Pancreas (tissue), 10 donors: ENCODE results near the gene PEX12. TPM values are rescaled to one million over a fixed set of nuclear protein-coding genes. Genes with fewer than 3 reads are reported as not detected.
"Not testable (repeated sequence)": the region's sequence is repeated elsewhere in the genome, so short reads cannot be mapped to it uniquely, and the experiment has no call there.

Experiments used
- ATAC-seq, 4 donors: fragments of 200-7000 bp; cut with Tn5 transposase; one replicate each; pipeline versions ENCODE4 v1.8.0 to v1.9.1; 2020; ENCODE audit warnings: mild to moderate bottlenecking in 4 of 4, moderate library complexity in 4 of 4
- DNase-seq, 6 donors: peaks; one replicate each; pipeline ENCODE4 v3.0.0-alpha.2; 2020
- FAIRE-seq: peaks from 2 replicates; lab custom pipeline; 2012; peaks lifted over from hg19 to GRCh38; lab: Jason Lieb, UNC
- H3K27ac ChIP-seq, 4 donors: fragments of 200-600 bp; sonication (generic); 1 replicate in 3 of 4; 2 replicates in 1 of 4; pipeline versions ENCODE4 v1.5.0 to v1.8.0; 2020
- H3K27me3 ChIP-seq, 4 donors: fragments of 200-600 bp; one replicate each; pipeline ENCODE4 v1.8.0; 2021
- H3K36me3 ChIP-seq, 3 donors: fragments of 200-600 bp; sonication (generic) in 1 of 3; one replicate each; pipeline versions ENCODE4 v1.5.0 to v1.8.0; 2020 to 2021
- H3K4me1 ChIP-seq, 3 donors: fragments of 200-600 bp; one replicate each; pipeline ENCODE4 v1.8.0; 2021
- H3K4me3 ChIP-seq, 4 donors: fragments of 200-600 bp; sonication (generic) in 2 of 4; one replicate each; pipeline versions ENCODE4 v1.5.0 to v1.8.0; 2020 to 2021
- H3K9me3 ChIP-seq, 4 donors: fragments of 200-600 bp; one replicate each; pipeline ENCODE4 v1.8.0; 2021
- CTCF ChIP-seq, 4 donors: fragments of 200-600 bp; sonication (generic) in 3 of 4; IDR thresholded peaks; one replicate each; pipeline versions ENCODE4 v1.5.0 to v1.8.0; 2021; ENCODE audit warnings: antibody characterized with exemption in 4 of 4
- WGBS, 2 donors: extraction: QIAGEN DNeasy Blood & Tissue Kit; methylation state at CpG; one replicate each; pipeline ENCODE4 v1.1.7; 2013; 5-methylcytosine and 5-hydroxymethylcytosine counted together
- intact Hi-C, 3 donors: fragments of 100-400 bp; cut with DNase I; formaldehyde crosslinking; loops; one replicate each; pipeline versions ENCODE4 v1.11.1 to v1.14.2; 2022
- polyA plus RNA-seq, 2 donors: library from polyadenylated mRNA; stranded (reverse); fragments of 200-250 nt; gene quantifications; one replicate each; pipeline ENCODE4 v1.2.3, GENCODE V29; 2013
- total RNA-seq, 6 donors: library from RNA; stranded (reverse); fragmentation: NEBNext Ultra II Directional in 4 of 6; extraction: Animal tissue kit (Norgen Biotek cat#: 25700) in 4 of 6; gene quantifications; one replicate each; pipeline versions ENCODE4 v1.2.1 to v1.2.4, GENCODE V29; 2021 to 2023
- donor health status: healthy with polysubstance abuse.
- donor health status: DM: no; HTN: no; CAD: no; lungs with moderate emphysema.
- donor health status: DM: no; HTN: no; CAD: no.
- donor health status: control.
- donor health status: control.
- donor health status: Bipolar disorder and iron deficiency.
- donor health status: DM: yes; HTN: yes; CAD: no.
- donor health status: DM: no; HTN: no; CAD: no.
- donor health status: DM: no; HTN: no; CAD: no.
- donor health status: DM: yes; HTN: yes; CAD: no.

The PEX12 gene
- total and polyA plus RNA-seq, 8 donors: 1.1 to 3.5 (median 2.3) TPM

- no peaks in the 10 kb centered on the region for H3K9me3 ChIP-seq
- H3K36me3 ChIP-seq: no peaks in the 10 kb centered on the region
- no peaks in the 10 kb centered on the region for H3K27me3 ChIP-seq
- no peaks in the 10 kb centered on the region for H3K4me1 ChIP-seq
- DNase-seq (no peak), ATAC-seq (peak in 1 of 4 donors; percentile 8), FAIRE-seq (no peak)
- TF ChIP-seq CTCF (IDR thresholded peaks at IDR 0.05): no peak
- no peak within 1 kb of the TSS for H3K4me3 ChIP-seq
- intact Hi-C loops: loop anchor here in 2 of 3 donors (5.0 to 10.0 kb wide), 4 partner anchors 210 to 373 kb away; no protein-coding TSS in a partner anchor
- 76 to 79% methylated on average over 2 of the region's 2 CpGs for WGBS, 2 donors
- no peak within 1 kb of the TSS for H3K27ac ChIP-seq
Observed at GRCh38 chr17:35537601-35538141, 40.7 kb downstream of the PEX12 start, which contains the start of gene SLFN12L. TSS of gene SLFN12L (minus strand) at chr17:35537678. CDS start at chr17:35522364, 15,314 bp downstream.

GRCh38 chr17:35536664-35537171 lies 41.7 kb downstream of the PEX12 start:
- H3K4me3 ChIP-seq: no peak overlapping the region
- no peak for FAIRE-seq

GRCh38 chr17:35535406-35535805 lies 43.0 kb downstream of the PEX12 start:
- FAIRE-seq, H3K36me3 ChIP-seq, DNase-seq, ATAC-seq, H3K27ac ChIP-seq, H3K4me1 ChIP-seq, H3K27me3 ChIP-seq, H3K9me3 ChIP-seq, H3K4me3 ChIP-seq: not testable (repeated sequence)
- intact Hi-C loops: loop anchor here in 2 of 3 donors (5.0 to 10.0 kb wide), 4 partner anchors 212 to 371 kb away; no protein-coding TSS in a partner anchor
- 79 to 88% methylated on average over 9 of the region's 9 CpGs for WGBS, 2 donors

More at GRCh38 chr17:35536664-35537171, 41.7 kb downstream of the PEX12 start:
- H3K36me3 ChIP-seq: no peaks in the 10 kb centered on the region
- H3K9me3 ChIP-seq: no peaks in the 10 kb centered on the region
- H3K4me1 ChIP-seq: no peaks in the 10 kb centered on the region
- DNase-seq (no peak), ATAC-seq (no peak)
- TF ChIP-seq CTCF (IDR thresholded peaks at IDR 0.05): no peak
- WGBS, 2 donors: 68 to 74% methylated on average over 13 of the region's 13 CpGs
- no peak overlapping the region for H3K27ac ChIP-seq
- intact Hi-C loops: loop anchor here in 2 of 3 donors (5.0 to 10.0 kb wide), 4 partner anchors 211 to 372 kb away; no protein-coding TSS in a partner anchor
- H3K27me3 ChIP-seq: no peaks in the 10 kb centered on the region

- intact Hi-C loops: loop anchor here in 2 of 3 donors (5.0 to 10.0 kb wide), 4 partner anchors 213 to 370 kb away; no protein-coding TSS in a partner anchor
- no peaks in the 10 kb centered on the region for H3K36me3 ChIP-seq
- DNase-seq (no peak), FAIRE-seq (no peak), ATAC-seq (no peak)
- H3K4me1 ChIP-seq: no peaks in the 10 kb centered on the region
- no peak overlapping the region for H3K27ac ChIP-seq
- no peak overlapping the region for H3K4me3 ChIP-seq
- no peaks in the 10 kb centered on the region for H3K9me3 ChIP-seq
- no peaks in the 10 kb centered on the region for H3K27me3 ChIP-seq
- no peak for TF ChIP-seq CTCF (IDR thresholded peaks at IDR 0.05)
- 56 to 67% methylated on average over 3 of the region's 3 CpGs for WGBS, 2 donors
Observed at GRCh38 chr17:35534576-35535093, 43.7 kb downstream of the PEX12 start.

GRCh38 chr17:35531160-35531559 lies 47.2 kb downstream of the PEX12 start:
- no peak for TF ChIP-seq CTCF (IDR thresholded peaks at IDR 0.05)
- Histone ChIP-seq H3K27ac (no peak overlapping the region), H3K36me3 (no peaks in the 10 kb centered on the region), H3K27me3 (no peaks in the 10 kb centered on the region), H3K4me1 (no peaks in the 10 kb centered on the region), H3K9me3 (no peaks in the 10 kb centered on the region), H3K4me3 (no peak overlapping the region)
- intact Hi-C loops: loop anchor here in 2 of 3 donors (5.0 to 10.0 kb wide), 3 partner anchors 219 to 366 kb away; no protein-coding TSS in a partner anchor
- no peak for FAIRE-seq
- no peak for DNase-seq
- ATAC-seq: no peak
- WGBS, 2 donors: 51 to 61% methylated on average over 1 of the region's 1 CpG
